ENCODE results near the gene NHERF2. TPM values are rescaled to one million over a fixed set of nuclear protein-coding genes. Genes with fewer than 3 reads are reported as not detected.

NHERF2 gene
- total RNA-seq, 1 donor from 2014 or later: 3.0 TPM

DNA sequence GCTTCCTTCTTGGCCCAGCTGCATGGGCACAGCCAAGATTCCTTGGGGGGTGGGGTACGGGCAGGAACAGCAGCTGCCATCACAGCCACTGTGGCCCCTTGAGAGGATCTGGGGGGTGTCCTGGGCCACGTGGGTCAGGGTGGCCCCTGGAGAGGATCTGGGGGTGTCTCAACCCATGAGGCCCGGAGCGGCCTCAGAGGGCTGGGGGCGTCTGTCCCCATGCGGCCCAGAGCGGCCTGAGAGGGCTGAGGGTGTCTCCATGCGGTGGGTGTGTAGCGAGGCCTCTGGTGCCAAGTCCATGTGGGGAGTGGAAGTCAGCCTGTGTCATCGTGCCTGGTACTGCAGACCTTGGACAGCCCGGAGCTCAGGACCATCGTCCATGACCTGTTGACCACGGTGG is 34.8 kb downstream of the NHERF2 start:
- Histone ChIP-seq H3K9ac (no peak overlapping the region), H2AFZ (replicated peaks) (no peak overlapping the region)

DNA sequence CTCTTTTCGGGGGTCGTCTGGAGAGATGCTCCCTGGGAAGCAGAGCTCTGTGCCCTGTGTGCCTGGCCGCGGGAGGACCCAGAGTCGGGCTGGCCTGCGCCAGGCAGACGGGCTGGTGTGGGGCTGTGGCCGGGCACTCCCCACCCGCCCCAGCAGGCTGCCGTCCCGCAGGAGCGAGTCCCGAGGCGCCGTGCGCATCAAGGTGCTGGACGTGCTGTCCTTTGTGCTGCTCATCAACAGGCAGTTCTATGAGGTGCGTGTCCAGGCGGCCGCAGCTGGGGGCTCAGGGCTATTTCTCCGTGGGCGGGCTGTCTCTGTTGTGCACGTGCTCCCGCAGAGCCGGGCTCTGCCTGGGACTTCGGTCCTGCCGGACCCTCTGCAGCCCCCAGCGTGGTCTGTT is 36.1 kb downstream of the NHERF2 start:
- H3K4me3 Mint-ChIP-seq: no peak overlapping the region
- no peak overlapping the region for H3K4me3 ChIP-seq
- H3K27me3 ChIP-seq: no peaks in the 10 kb centered on the region
- H4K20me1 ChIP-seq (ENCODE audit: low read depth): no peaks in the 10 kb centered on the region
- H3K4me1 Mint-ChIP-seq: peaks cover 11% of the 10 kb centered on the region
- H2AFZ ChIP-seq (replicated peaks): no peak overlapping the region
- no peak for DNase-seq (ENCODE audit: low spot score)
- H3F3A ChIP-seq (ENCODE audit: low read depth): peaks cover 6% of the 10 kb centered on the region
- H3K4me2 ChIP-seq: no peak overlapping the region
- TF ChIP-seq EZH2 (IDR thresholded peaks at IDR 0.05) (no peak), EZH2phosphoT487 (IDR thresholded peaks at IDR 0.05) (no peak)
- TF ChIP-seq, protein P1, sequence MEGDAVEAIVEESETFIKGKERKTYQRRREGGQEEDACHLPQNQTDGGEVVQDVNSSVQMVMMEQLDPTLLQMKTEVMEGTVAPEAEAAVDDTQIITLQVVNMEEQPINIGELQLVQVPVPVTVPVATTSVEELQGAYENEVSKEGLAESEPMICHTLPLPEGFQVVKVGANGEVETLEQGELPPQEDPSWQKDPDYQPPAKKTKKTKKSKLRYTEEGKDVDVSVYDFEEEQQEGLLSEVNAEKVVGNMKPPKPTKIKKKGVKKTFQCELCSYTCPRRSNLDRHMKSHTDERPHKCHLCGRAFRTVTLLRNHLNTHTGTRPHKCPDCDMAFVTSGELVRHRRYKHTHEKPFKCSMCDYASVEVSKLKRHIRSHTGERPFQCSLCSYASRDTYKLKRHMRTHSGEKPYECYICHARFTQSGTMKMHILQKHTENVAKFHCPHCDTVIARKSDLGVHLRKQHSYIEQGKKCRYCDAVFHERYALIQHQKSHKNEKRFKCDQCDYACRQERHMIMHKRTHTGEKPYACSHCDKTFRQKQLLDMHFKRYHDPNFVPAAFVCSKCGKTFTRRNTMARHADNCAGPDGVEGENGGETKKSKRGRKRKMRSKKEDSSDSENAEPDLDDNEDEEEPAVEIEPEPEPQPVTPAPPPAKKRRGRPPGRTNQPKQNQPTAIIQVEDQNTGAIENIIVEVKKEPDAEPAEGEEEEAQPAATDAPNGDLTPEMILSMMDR (IDR thresholded peaks at IDR 0.05): no peak
- H3K79me2 ChIP-seq (ENCODE audit: low read depth): no peaks in the 10 kb centered on the region
- no peak overlapping the region for H3K9ac ChIP-seq
- no peak overlapping the region for H3K27ac Mint-ChIP-seq
- H3K36me3 Mint-ChIP-seq: peaks cover 8% of the 10 kb centered on the region
- H3K27me3 Mint-ChIP-seq (ENCODE audit: insufficient read depth, low read depth): peaks cover 2% of the 10 kb centered on the region
- peaks cover 7% of the 10 kb centered on the region for H3K4me1 ChIP-seq
- H3K9me3 Mint-ChIP-seq: no peaks in the 10 kb centered on the region
- no peaks in the 10 kb centered on the region for H3K36me3 ChIP-seq
- H3K9me3 ChIP-seq (ENCODE audit: low read depth): no peaks in the 10 kb centered on the region
- no peak overlapping the region for H3K27ac ChIP-seq

More for the DNA sequence above, 34.8 kb downstream of the NHERF2 start:
- H3K4me2 ChIP-seq: no peak overlapping the region
- peaks cover 2% of the 10 kb centered on the region for H3K27me3 Mint-ChIP-seq (ENCODE audit: insufficient read depth, low read depth)
- no peak overlapping the region for H3K4me3 ChIP-seq
- H3K4me1 ChIP-seq: peaks cover 7% of the 10 kb centered on the region
- no peaks in the 10 kb centered on the region for H4K20me1 ChIP-seq (ENCODE audit: low read depth)
- H3K27me3 ChIP-seq: no peaks in the 10 kb centered on the region
- peak overlapping the region; percentile 35 for H3K4me3 Mint-ChIP-seq
- H3K9me3 Mint-ChIP-seq: no peaks in the 10 kb centered on the region
- peaks cover 6% of the 10 kb centered on the region for H3K36me3 Mint-ChIP-seq
- DNase-seq (ENCODE audit: low spot score): no peak
- no peak overlapping the region for H3K27ac Mint-ChIP-seq
- H3K79me2 ChIP-seq (ENCODE audit: low read depth): no peaks in the 10 kb centered on the region
- no peaks in the 10 kb centered on the region for H3K36me3 ChIP-seq
- H3F3A ChIP-seq (ENCODE audit: low read depth): peaks cover 11% of the 10 kb centered on the region
- TF ChIP-seq EZH2phosphoT487 (IDR thresholded peaks at IDR 0.05): no peak
- no peaks in the 10 kb centered on the region for H3K9me3 ChIP-seq (ENCODE audit: low read depth)
- no peak overlapping the region for H3K27ac ChIP-seq
- peaks cover 11% of the 10 kb centered on the region for H3K4me1 Mint-ChIP-seq

DNA sequence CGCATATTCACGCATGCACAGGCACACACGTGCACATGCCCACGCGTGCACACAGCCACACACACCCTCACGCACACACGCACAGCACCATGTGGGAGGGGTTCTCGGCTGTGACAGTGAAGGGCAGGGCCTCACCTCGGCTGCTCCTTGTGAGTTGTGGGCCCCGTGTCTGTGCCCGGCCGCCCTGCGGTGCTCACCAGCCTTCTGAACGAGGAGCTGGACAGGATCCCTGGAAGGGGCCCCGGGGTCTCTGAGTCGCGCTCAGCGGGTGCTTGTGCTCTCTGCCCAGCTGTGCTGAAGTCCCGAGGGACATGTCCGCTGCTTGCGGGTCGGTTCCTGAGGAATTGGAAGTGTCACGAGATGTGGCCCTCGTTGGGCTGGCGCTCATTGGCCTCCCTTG is 37.2 kb downstream of the NHERF2 start:
- H3K36me3 ChIP-seq: no peaks in the 10 kb centered on the region
- Mint-ChIP-seq H3K4me3 (no peak overlapping the region), H3K36me3 (peaks cover 11% of the 10 kb centered on the region), H3K27ac (no peak overlapping the region), H3K4me1 (peaks cover 2% of the 10 kb centered on the region), H3K9me3 (no peaks in the 10 kb centered on the region), H3K27me3 (ENCODE audit: insufficient read depth, low read depth) (peaks cover 2% of the 10 kb centered on the region)
- H3K27ac ChIP-seq: no peak overlapping the region
- no peak overlapping the region for H3K4me3 ChIP-seq
- H4K20me1 ChIP-seq (ENCODE audit: low read depth): no peaks in the 10 kb centered on the region
- H3K4me1 ChIP-seq: no peaks in the 10 kb centered on the region
- TF ChIP-seq, protein P1 (IDR thresholded peaks at IDR 0.05): no peak
- TF ChIP-seq EZH2 (IDR thresholded peaks at IDR 0.05) (no peak), EZH2phosphoT487 (IDR thresholded peaks at IDR 0.05) (no peak)
- H3K27me3 ChIP-seq: no peaks in the 10 kb centered on the region
- no peak overlapping the region for H3K9ac ChIP-seq
- H3K79me2 ChIP-seq (ENCODE audit: low read depth): no peaks in the 10 kb centered on the region
- no peak overlapping the region for H2AFZ ChIP-seq (replicated peaks)
- H3F3A ChIP-seq (ENCODE audit: low read depth): no peaks in the 10 kb centered on the region
- H3K4me2 ChIP-seq: no peak overlapping the region
- H3K9me3 ChIP-seq (ENCODE audit: low read depth): no peaks in the 10 kb centered on the region
- DNase-seq (ENCODE audit: low spot score): no peak

DNA sequence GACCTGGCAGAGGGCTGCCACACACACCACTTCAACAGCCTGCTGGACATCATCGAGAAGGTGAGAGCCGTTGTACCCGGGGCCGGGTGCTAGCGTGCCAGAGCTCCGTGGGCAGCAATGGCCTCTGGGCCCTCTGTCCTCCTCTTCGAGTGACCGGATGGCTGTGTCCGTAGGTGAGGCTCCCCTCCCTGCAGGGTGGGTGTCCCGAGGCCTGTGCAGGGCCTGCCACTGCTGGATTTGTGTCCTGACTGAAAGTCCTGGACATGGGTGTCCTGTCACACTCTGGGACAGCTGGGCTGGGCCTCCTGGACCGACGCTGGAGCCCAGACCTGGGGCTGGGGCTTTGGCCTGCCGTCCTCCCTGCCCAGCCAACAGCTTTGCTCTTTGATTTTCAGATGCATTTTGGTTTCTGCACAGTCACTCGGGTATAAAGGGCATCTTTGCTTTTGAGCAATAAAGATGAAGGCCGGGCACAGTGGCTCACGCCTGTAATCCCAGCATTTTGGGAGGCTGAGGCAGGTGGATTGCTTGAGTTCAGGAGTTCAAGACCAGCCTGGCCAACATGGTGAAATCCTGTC is 37.8 kb downstream of the NHERF2 start:
- Histone ChIP-seq H3K79me2 (ENCODE audit: low read depth) (no peaks in the 10 kb centered on the region), H4K20me1 (ENCODE audit: low read depth) (no peaks in the 10 kb centered on the region), H3K36me3 (no peaks in the 10 kb centered on the region), H3K27ac (no peak overlapping the region), H3F3A (ENCODE audit: low read depth) (no peaks in the 10 kb centered on the region), H3K9ac (no peak overlapping the region), H3K4me3 (no peak overlapping the region), H3K27me3 (no peaks in the 10 kb centered on the region), H3K4me2 (no peak overlapping the region), H3K9me3 (ENCODE audit: low read depth) (no peaks in the 10 kb centered on the region), H3K4me1 (no peaks in the 10 kb centered on the region), H2AFZ (replicated peaks) (no peak overlapping the region)
- no peak for TF ChIP-seq EZH2phosphoT487 (IDR thresholded peaks at IDR 0.05)
- TF ChIP-seq, protein P1 (IDR thresholded peaks at IDR 0.05): no peak
- TF ChIP-seq EZH2 (IDR thresholded peaks at IDR 0.05): no peak
- Mint-ChIP-seq H3K4me1 (peaks cover 2% of the 10 kb centered on the region), H3K36me3 (peaks cover 11% of the 10 kb centered on the region), H3K27me3 (ENCODE audit: insufficient read depth, low read depth) (peaks cover 2% of the 10 kb centered on the region), H3K4me3 (no peak overlapping the region), H3K27ac (no peak overlapping the region), H3K9me3 (no peaks in the 10 kb centered on the region)
- no peak for DNase-seq (ENCODE audit: low spot score)
